ENCODE data around the gene SOCS7. TPM values are rescaled to one million over a fixed set of nuclear protein-coding genes. Genes with fewer than 3 reads are reported as not detected.

Gene SOCS7
- total and polyA plus RNA-seq, 4 donors: 0.74 to 11.0 (median 2.9) TPM

- Histone ChIP-seq H3K36me3 (ENCODE audit: control insufficient read depth in 4 of 4, insufficient read depth in 3 of 4, low read depth in 1 of 4, low read length in 3 of 4) (no peaks in the 10 kb centered on the region), H3K9me3 (ENCODE audit: control insufficient read depth in 4 of 4, low read length in 3 of 4) (no peaks in the 10 kb centered on the region), H3K4me1 (ENCODE audit: control insufficient read depth in 4 of 4, insufficient read depth in 4 of 4, low read length in 3 of 4) (peaks cover 6 to 11% (median 7%) of the 10 kb centered on the region in 4 donors), H3K4me3 (ENCODE audit: low read depth in 1 of 3, low read length in 3 of 3) (no peak overlapping the region), H3K9ac (ENCODE audit: low read depth in 1 of 2, low read length in 2 of 2) (no peak overlapping the region), H3K27me3 (ENCODE audit: control insufficient read depth in 4 of 4, insufficient read depth in 4 of 4, low read length in 3 of 4) (peaks cover 0 to under 1% (median 0%) of the 10 kb centered on the region in 4 donors), H3K27ac (ENCODE audit: low read depth in 1 of 2, low read length in 2 of 2) (no peak overlapping the region)
- no peak for TF ChIP-seq RAD21 (IDR thresholded peaks at IDR 0.05)
- no peak for TF ChIP-seq RXRA (IDR thresholded peaks at IDR 0.05)
- TF ChIP-seq MAX (IDR thresholded peaks at IDR 0.05): no peak
- no peak for TF ChIP-seq EGR1 (IDR thresholded peaks at IDR 0.05; ENCODE audit: low read depth in 2 of 2)
- no peak for TF ChIP-seq TAF1 (conservative IDR thresholded peaks at IDR 0.05)
- no peak for TF ChIP-seq GABPA (IDR thresholded peaks at IDR 0.05 in 1 of 2, conservative IDR thresholded peaks at IDR 0.05 in 1 of 2)
- TF ChIP-seq FOXA1 (IDR thresholded peaks at IDR 0.05): no peak
- TF ChIP-seq REST (IDR thresholded peaks at IDR 0.05): no peak
- TF ChIP-seq ZBTB33 (IDR thresholded peaks at IDR 0.05): no peak
- TF ChIP-seq FOXA2 (IDR thresholded peaks at IDR 0.05): no peak
- TF ChIP-seq JUND (IDR thresholded peaks at IDR 0.05): no peak
- DNase-seq (ENCODE audit: low spot score): no peak
- 70% methylated on average over 3 of the region's 3 CpGs for WGBS
These were observed 78.7 kb downstream of the SOCS7 start for GRCh38 chr17:38430316-38430715.

GRCh38 chr17:38430822-38431221, 79.2 kb downstream of the SOCS7 start:
- WGBS: 88% methylated on average over 2 of the region's 2 CpGs
- Histone ChIP-seq H3K9me3 (ENCODE audit: control insufficient read depth in 4 of 4, low read length in 3 of 4) (no peaks in the 10 kb centered on the region), H3K9ac (ENCODE audit: low read depth in 1 of 2, low read length in 2 of 2) (no peak overlapping the region), H3K27me3 (ENCODE audit: control insufficient read depth in 4 of 4, insufficient read depth in 4 of 4, low read length in 3 of 4) (no peaks in the 10 kb centered on the region), H3K27ac (ENCODE audit: low read depth in 1 of 2, low read length in 2 of 2) (no peak overlapping the region), H3K4me1 (ENCODE audit: control insufficient read depth in 4 of 4, insufficient read depth in 4 of 4, low read length in 3 of 4) (peaks cover 6 to 11% (median 7%) of the 10 kb centered on the region in 4 donors), H3K36me3 (ENCODE audit: control insufficient read depth in 4 of 4, insufficient read depth in 3 of 4, low read depth in 1 of 4, low read length in 3 of 4) (no peaks in the 10 kb centered on the region), H3K4me3 (ENCODE audit: low read depth in 1 of 3, low read length in 3 of 3) (no peak overlapping the region)
- TF ChIP-seq CTCF (IDR thresholded peaks at IDR 0.05; ENCODE audit: low read depth, low read length, missing input control) (no peak), FOXA1 (IDR thresholded peaks at IDR 0.05) (no peak)
- no peak for DNase-seq (ENCODE audit: low spot score)
